Activated naive CD4-positive, alpha-beta T cell treated with anti-CD3 and anti-CD28 coated beads for 36 hours (primary cell): Measurements from ENCODE around the gene NRL. TPM values are rescaled to one million over a fixed set of nuclear protein-coding genes. Genes with fewer than 3 reads are reported as not detected.
"Not testable (repeated sequence)": the region's sequence is repeated elsewhere in the genome, so short reads cannot be mapped to it uniquely, and the experiment has no call there.

Experiments used
- CTCF ChIA-PET: fragments of 350-600 bp; sonication (Branson Sonifier 250); formaldehyde crosslinking; loops from one replicate; lab custom pipeline; 2021; ENCODE audit warnings: antibody characterized with exemption; lab: Charles Lee
- DNase-seq: peaks from one replicate; pipeline ENCODE4 v3.0.0-alpha.2; 2020
- H3K27ac Mint-ChIP-seq: one replicate; pipeline ENCODE4 v1.8.0; 2021; ENCODE audit warnings: mild to moderate bottlenecking, mixed read lengths
- H3K27me3 Mint-ChIP-seq: one replicate; pipeline ENCODE4 v1.8.0; 2021; ENCODE audit warnings: low read depth, mixed read lengths
- H3K36me3 Mint-ChIP-seq: one replicate; pipeline ENCODE4 v1.8.0; 2021; ENCODE audit warnings: low read depth, mixed read lengths
- H3K4me1 Mint-ChIP-seq: one replicate; pipeline ENCODE4 v1.8.0; 2021; ENCODE audit warnings: low read depth, mixed read lengths
- H3K4me3 Mint-ChIP-seq: one replicate; pipeline ENCODE4 v1.8.0; 2021; ENCODE audit warnings: mild to moderate bottlenecking, moderate library complexity, mixed read lengths
- H3K9me3 Mint-ChIP-seq: one replicate; pipeline ENCODE4 v1.8.0; 2021; ENCODE audit warnings: mixed read lengths
- intact Hi-C: fragments of 100-400 bp; cut with micrococcal nuclease; formaldehyde crosslinking; loops from one replicate; pipeline ENCODE4 v1.15.1; 2023
- total RNA-seq, 2 experiments: library from RNA; stranded (reverse); gene quantifications; one replicate each; pipeline ENCODE4 v1.2.3, GENCODE V29; 2021

NRL gene
- total RNA-seq, 2 experiments from 2014 or later, result 1.7 to 1.9 TPM

- peak; percentile 60 for DNase-seq
- Mint-ChIP-seq H3K27ac (peak within 1 kb of the TSS; percentile 28), H3K4me3 (peak within 1 kb of the TSS; percentile 65), H3K4me1 (peaks cover 18% of the 10 kb centered on the region), H3K36me3 (no peaks in the 10 kb centered on the region), H3K9me3 (no peaks in the 10 kb centered on the region), H3K27me3 (peaks cover 2% of the 10 kb centered on the region)
- intact Hi-C loops, result loop anchor here (1.0 to 5.0 kb wide), 2 partner anchors 38 to 390 kb away; partner anchors contain the start of gene SDR39U1
- CTCF ChIA-PET, result interaction anchor here (0.7 to 12.0 kb wide), 5 partner anchors 14 to 57 kb away, joined by 3 to 386 read pairs (median 6); partner anchors contain the start of gene PCK2
These were observed 62.7 kb downstream of the NRL start, which contains the start of gene CARMIL3 for GRCh38 chr14:24051789-24052655. Gene CARMIL3, plus strand, starts transcription at chr14:24052009. Its CDS starts 145 bp downstream, at chr14:24052154.

- Mint-ChIP-seq H3K9me3 (no peaks in the 10 kb centered on the region), H3K27ac (no peak overlapping the region)
- CTCF ChIA-PET, result interaction anchor here (0.7 to 12.0 kb wide), 5 partner anchors 13 to 57 kb away, joined by 3 to 386 read pairs (median 6); partner anchors contain the start of gene PCK2
These were observed 63.5 kb downstream of the NRL start for GRCh38 chr14:24051176-24051788.

GRCh38 chr14:24050753-24051152 lies 64.0 kb downstream of the NRL start:
- CTCF ChIA-PET, result interaction anchor here (2.7 kb wide), 1 partner anchor 58 kb away, joined by 10 read pairs; no protein-coding TSS in a partner anchor
- H3K4me3 Mint-ChIP-seq, result peak overlapping the region; percentile 65
- H3K27me3 Mint-ChIP-seq, H3K27ac Mint-ChIP-seq, H3K36me3 Mint-ChIP-seq, DNase-seq, H3K9me3 Mint-ChIP-seq: not testable (repeated sequence)
- H3K4me1 Mint-ChIP-seq, result peaks cover 18% of the 10 kb centered on the region
- intact Hi-C loops, result loop anchor here (5.0 kb wide), 1 partner anchor 392 kb away; the partner anchor contains the start of gene SDR39U1

More at GRCh38 chr14:24051176-24051788, 63.5 kb downstream of the NRL start:
- no peaks in the 10 kb centered on the region for H3K36me3 Mint-ChIP-seq
- peaks cover 2% of the 10 kb centered on the region for H3K27me3 Mint-ChIP-seq
- intact Hi-C loops, result loop anchor here (5.0 kb wide), 1 partner anchor 391 kb away; the partner anchor contains the start of gene SDR39U1
- DNase-seq, result no peak
- H3K4me3 Mint-ChIP-seq, result peak overlapping the region; percentile 65
- H3K4me1 Mint-ChIP-seq, result peaks cover 18% of the 10 kb centered on the region

- intact Hi-C loops, H3K36me3 Mint-ChIP-seq, CTCF ChIA-PET, H3K4me3 Mint-ChIP-seq, H3K27ac Mint-ChIP-seq, H3K9me3 Mint-ChIP-seq, H3K27me3 Mint-ChIP-seq, DNase-seq: not testable (repeated sequence)
- H3K4me1 Mint-ChIP-seq, result peaks cover 18% of the 10 kb centered on the region
These were observed 65.7 kb downstream of the NRL start for GRCh38 chr14:24049002-24049401.

- Mint-ChIP-seq H3K4me3 (no peak overlapping the region), H3K9me3 (no peaks in the 10 kb centered on the region), H3K27me3 (no peaks in the 10 kb centered on the region)
These were observed 72.0 kb downstream of the NRL start for GRCh38 chr14:24042746-24043145.

GRCh38 chr14:24040692-24041091 lies 74.1 kb downstream of the NRL start:
- H3K9me3 Mint-ChIP-seq, result no peaks in the 10 kb centered on the region
- intact Hi-C loops, result no loop called here
- no peak overlapping the region for H3K4me3 Mint-ChIP-seq
- H3K27me3 Mint-ChIP-seq, result no peaks in the 10 kb centered on the region
- H3K36me3 Mint-ChIP-seq, result no peaks in the 10 kb centered on the region
- no peak for DNase-seq
- CTCF ChIA-PET, result interaction anchor here (1.0 to 1.7 kb wide), 3 partner anchors 52 to 108 kb away, joined by 3 to 4 read pairs (median 3); no protein-coding TSS in a partner anchor
- no peak overlapping the region for H3K27ac Mint-ChIP-seq
- peaks cover 5% of the 10 kb centered on the region for H3K4me1 Mint-ChIP-seq

More at GRCh38 chr14:24042746-24043145, 72.0 kb downstream of the NRL start:
- Mint-ChIP-seq H3K27ac (no peak overlapping the region), H3K4me1 (no peaks in the 10 kb centered on the region), H3K36me3 (no peaks in the 10 kb centered on the region)
- DNase-seq, result no peak
- intact Hi-C loops, result no loop called here
- CTCF ChIA-PET, result interaction anchor here (1.5 kb wide), 1 partner anchor 47 kb away, joined by 4 read pairs; no protein-coding TSS in a partner anchor

DNA sequence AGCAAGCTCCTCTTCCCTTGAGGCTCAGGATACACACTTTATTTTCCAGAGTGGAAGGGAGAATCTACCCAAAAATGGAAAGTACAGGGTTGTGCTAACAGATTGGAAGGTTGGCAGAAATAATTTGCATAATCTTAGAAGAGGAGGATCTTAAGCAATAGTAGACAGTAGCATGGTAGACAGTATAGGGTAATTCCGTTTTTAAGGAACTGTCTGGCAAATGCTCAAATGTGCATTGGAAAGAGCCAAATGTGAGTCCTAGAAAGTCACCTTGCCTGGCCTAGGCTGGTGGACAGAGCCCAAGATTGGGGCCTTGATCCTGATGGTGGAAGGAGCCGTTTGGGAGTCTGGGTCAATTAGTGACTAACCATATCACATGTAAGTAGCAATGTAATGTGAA lies 76.1 kb downstream of the NRL start:
- H3K36me3 Mint-ChIP-seq, result no peaks in the 10 kb centered on the region
- H3K9me3 Mint-ChIP-seq, result no peaks in the 10 kb centered on the region
- intact Hi-C loops, result no loop called here
- CTCF ChIA-PET, result interaction anchor here (1.0 to 1.1 kb wide), 2 partner anchors 13 to 30 kb away, joined by 3 read pairs; partner anchors contain the start of gene CARMIL3
- peaks cover 5% of the 10 kb centered on the region for H3K4me1 Mint-ChIP-seq
- no peak overlapping the region for H3K27ac Mint-ChIP-seq
- H3K27me3 Mint-ChIP-seq, result no peaks in the 10 kb centered on the region
- DNase-seq, result no peak
- no peak overlapping the region for H3K4me3 Mint-ChIP-seq

- Mint-ChIP-seq H3K4me3 (no peak overlapping the region), H3K27me3 (no peaks in the 10 kb centered on the region), H3K4me1 (peaks cover 5% of the 10 kb centered on the region), H3K27ac (no peak overlapping the region), H3K36me3 (no peaks in the 10 kb centered on the region), H3K9me3 (peaks cover 3% of the 10 kb centered on the region)
- intact Hi-C loops, result no loop called here
- DNase-seq, result no peak
- CTCF ChIA-PET, result interaction anchor here (0.6 to 1.3 kb wide), 3 partner anchors 10 to 71 kb away, joined by 3 to 4 read pairs (median 3); partner anchors contain the start of gene CARMIL3
These were observed 77.1 kb downstream of the NRL start for GRCh38 chr14:24037658-24038037.

GRCh38 chr14:24036963-24037657 lies 77.6 kb downstream of the NRL start:
- peak overlapping the region; percentile 91 for H3K4me3 Mint-ChIP-seq
- intact Hi-C loops, result loop anchor here (1.0 kb wide), 6 partner anchors 16 to 124 kb away; partner anchors contain the start of genes DHRS4L2 and IRF9
- not testable (repeated sequence) for H3K36me3 Mint-ChIP-seq, H3K4me1 Mint-ChIP-seq, DNase-seq, H3K9me3 Mint-ChIP-seq, H3K27me3 Mint-ChIP-seq
- H3K27ac Mint-ChIP-seq, result peak overlapping the region; percentile 83
- CTCF ChIA-PET, result interaction anchor here (0.9 to 1.3 kb wide), 3 partner anchors 10 to 48 kb away, joined by 3 read pairs; partner anchors contain the start of gene DHRS4L2

DNA sequence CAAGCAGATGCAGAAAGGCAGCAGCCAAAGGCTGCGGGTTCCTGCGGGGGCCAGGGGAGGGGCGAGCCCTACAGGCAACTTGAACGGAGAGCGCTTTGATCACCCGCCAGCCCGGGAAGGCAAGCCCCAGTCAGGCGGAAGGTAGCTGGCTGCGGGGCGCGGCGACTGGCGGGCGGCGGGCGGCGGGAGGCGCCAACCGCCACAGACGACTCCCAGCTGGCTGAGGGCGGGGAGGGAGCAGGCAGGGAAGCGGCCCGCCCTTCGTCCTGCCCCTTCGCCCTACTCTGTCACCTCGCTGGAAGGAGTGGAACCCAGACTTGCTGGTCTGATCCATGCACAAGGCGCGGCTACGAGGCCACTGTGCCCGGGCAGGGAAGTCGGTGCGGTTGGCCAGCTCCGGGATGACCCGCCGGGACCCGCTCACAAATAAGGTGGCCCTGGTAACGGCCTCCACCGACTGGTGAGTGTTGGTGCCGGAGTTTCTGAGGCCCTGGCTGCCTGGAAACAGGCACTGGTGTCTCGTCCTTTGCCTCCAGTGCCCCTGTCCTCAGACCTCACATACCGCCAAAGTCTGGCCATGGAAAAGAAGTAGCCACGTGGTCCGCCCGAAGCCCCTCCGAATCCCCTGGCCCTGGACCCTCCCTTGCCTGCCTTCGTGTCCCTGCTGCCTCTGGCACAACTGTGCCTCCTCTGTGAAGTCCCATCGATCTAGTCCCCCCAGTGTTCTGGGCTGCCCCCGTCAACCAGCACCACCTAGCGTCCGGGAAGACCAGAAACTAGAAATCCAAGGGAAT lies 78.4 kb downstream of the NRL start:
- peaks cover 5% of the 10 kb centered on the region for H3K4me1 Mint-ChIP-seq
- no peaks in the 10 kb centered on the region for H3K27me3 Mint-ChIP-seq
- H3K9me3 Mint-ChIP-seq, result peaks cover 11% of the 10 kb centered on the region
- intact Hi-C loops, result loop anchor here (1.0 kb wide), 6 partner anchors 17 to 125 kb away; partner anchors contain the start of genes DHRS4L2 and IRF9
- H3K36me3 Mint-ChIP-seq, result peaks cover 2% of the 10 kb centered on the region
- H3K27ac Mint-ChIP-seq, result peak overlapping the region; percentile 83
- H3K4me3 Mint-ChIP-seq, result peak overlapping the region; percentile 91
- DNase-seq, result peak; percentile 78
- CTCF ChIA-PET, result interaction anchor here (0.8 to 1.2 kb wide), 5 partner anchors 11 to 260 kb away, joined by 3 to 4 read pairs (median 3); partner anchors contain the start of genes CARMIL3 and DHRS4L2
